Liver (tissue), 9 donors: ENCODE measurements around the gene C2orf66. TPM values are rescaled to one million over a fixed set of nuclear protein-coding genes. Genes with fewer than 3 reads are reported as not detected.

Experiments used
- DNase-seq: peaks from one replicate; pipeline ENCODE4 v3.0.0-alpha.2; 2017; ENCODE audit warnings: low spot score
- H3K27ac ChIP-seq, 2 donors: one replicate each; pipeline ENCODE4 v1.7.0; 2013; ENCODE audit warnings: inconsistent platforms in 2 of 2, low read length in 2 of 2, control low read depth in 1 of 2, low read depth in 1 of 2, mild to moderate bottlenecking in 1 of 2
- H3K27me3 ChIP-seq, 4 donors: one replicate each; pipeline versions ENCODE4 v1.6.1 to v1.7.0; 2013; ENCODE audit warnings: low read length in 3 of 4, inconsistent platforms in 1 of 4, mild to moderate bottlenecking in 1 of 4, moderate library complexity in 1 of 4; ENCODE audit not compliant: control insufficient read depth in 4 of 4, insufficient read depth in 4 of 4
- H3K36me3 ChIP-seq, 4 donors: one replicate each; pipeline versions ENCODE4 v1.6.1 to v1.7.0; 2013; ENCODE audit warnings: low read length in 3 of 4, mild to moderate bottlenecking in 3 of 4, low read depth in 1 of 4, moderate library complexity in 1 of 4; ENCODE audit not compliant: control insufficient read depth in 4 of 4, insufficient read depth in 3 of 4
- H3K4me1 ChIP-seq, 4 donors: one replicate each; pipeline versions ENCODE4 v1.6.1 to v1.7.0; 2013; ENCODE audit warnings: low read length in 3 of 4, mild to moderate bottlenecking in 3 of 4, moderate library complexity in 1 of 4; ENCODE audit not compliant: control insufficient read depth in 4 of 4, insufficient read depth in 4 of 4
- H3K4me3 ChIP-seq, 3 donors: one replicate each; pipeline versions ENCODE4 v1.6.1 to v1.7.0; 2013; ENCODE audit warnings: low read length in 3 of 3, control low read depth in 1 of 3, low read depth in 1 of 3, mild to moderate bottlenecking in 1 of 3
- H3K9ac ChIP-seq, 2 donors: one replicate each; pipeline ENCODE4 v1.7.0; 2013; ENCODE audit warnings: low read length in 2 of 2, mild to moderate bottlenecking in 2 of 2, moderate library complexity in 2 of 2, control low read depth in 1 of 2, low read depth in 1 of 2
- H3K9me3 ChIP-seq, 4 donors: one replicate each; pipeline versions ENCODE4 v1.6.1 to v1.7.0; 2013; ENCODE audit warnings: low read length in 3 of 4; ENCODE audit not compliant: control insufficient read depth in 4 of 4
- CTCF ChIP-seq: fragments of 150-350 bp; IDR thresholded peaks from 2 replicates; pipeline ENCODE4 v1.5.1; 2017; ENCODE audit warnings: improper control_type of control experiment, low read depth, low read length; ENCODE audit not compliant: missing input control
- EGR1 ChIP-seq, 2 donors: IDR thresholded peaks; 2 replicates each; pipeline ENCODE4 v1.6.1; 2016 to 2018; ENCODE audit warnings: antibody characterized with exemption in 2 of 2, low read depth in 2 of 2
- FOXA1 ChIP-seq: IDR thresholded peaks from 2 replicates; pipeline ENCODE4 v1.6.1; 2016; ENCODE audit warnings: antibody characterized with exemption
- FOXA2 ChIP-seq: IDR thresholded peaks from 2 replicates; pipeline ENCODE4 v1.6.1; 2016; ENCODE audit warnings: antibody characterized with exemption
- GABPA ChIP-seq, 2 donors: IDR thresholded peaks in 1 of 2; conservative IDR thresholded peaks in 1 of 2; 2 replicates each; pipeline ENCODE4 v1.6.1; 2016; ENCODE audit warnings: antibody characterized with exemption in 2 of 2, mild to moderate bottlenecking in 1 of 2, moderate library complexity in 1 of 2
- JUND ChIP-seq, 2 donors: IDR thresholded peaks; 2 replicates each; pipeline ENCODE4 v1.6.1; 2016; ENCODE audit warnings: antibody characterized with exemption in 2 of 2
- MAX ChIP-seq: IDR thresholded peaks from 2 replicates; pipeline ENCODE4 v1.6.1; 2016; ENCODE audit warnings: antibody characterized with exemption
- RAD21 ChIP-seq, 2 donors: IDR thresholded peaks; 2 replicates each; pipeline ENCODE4 v1.6.1; 2016; ENCODE audit warnings: antibody characterized with exemption in 2 of 2, mild to moderate bottlenecking in 2 of 2
- REST ChIP-seq: IDR thresholded peaks from 2 replicates; pipeline ENCODE4 v1.6.1; 2016; ENCODE audit warnings: antibody characterized with exemption, mild to moderate bottlenecking
- SP1 ChIP-seq: IDR thresholded peaks from 2 replicates; pipeline ENCODE4 v1.6.1; 2018; ENCODE audit warnings: antibody characterized with exemption, mild to moderate bottlenecking
- TAF1 ChIP-seq: conservative IDR thresholded peaks from 2 replicates; pipeline ENCODE4 v1.6.1; 2016; ENCODE audit warnings: antibody characterized with exemption, mild to moderate bottlenecking
- WGBS: extraction: QIAGEN DNeasy Blood & Tissue Kit; methylation state at CpG from one replicate; pipeline ENCODE4 v1.1.7; 2013; 5-methylcytosine and 5-hydroxymethylcytosine counted together
- polyA plus RNA-seq, 2 donors: library from polyadenylated mRNA; stranded (reverse) in 1 of 2; unstranded in 1 of 2; fragments of 200-250 nt in 1 of 2; fragments of >200 nt in 1 of 2; fragmentation: Nextera tagmentation in 1 of 2; extraction: Ambion mirVana in 1 of 2; gene quantifications; one replicate each; pipeline versions ENCODE4 v1.2.1 to v1.2.3, GENCODE V29; 2013 to 2015
- total RNA-seq, 2 donors: library from RNA; depleted of rRNA; stranded (reverse); fragments of >200 nt; gene quantifications; one replicate each; pipeline ENCODE4 v1.2.3, GENCODE V29; 2014
- TF ChIP-seq, protein P1 (sequence below): IDR thresholded peaks from 2 replicates; pipeline ENCODE4 v1.6.1; 2016; ENCODE audit warnings: antibody characterized with exemption
- TF ChIP-seq, protein P2 (sequence below): IDR thresholded peaks from 2 replicates; pipeline ENCODE4 v1.6.1; 2016; ENCODE audit warnings: antibody characterized with exemption
- donor health status: healthy.
- donor health status: healthy.
- donor health status: healthy.
- donor health status: healthy.
- donor health status: healthy.

C2orf66 gene
- total and polyA plus RNA-seq, 4 donors, result not detected

- DNase-seq, result no peak
- H3K9ac ChIP-seq, result no peak overlapping the region
These were observed 44.3 kb upstream of the C2orf66 start for GRCh38 chr2:196853301-196854087.

DNA sequence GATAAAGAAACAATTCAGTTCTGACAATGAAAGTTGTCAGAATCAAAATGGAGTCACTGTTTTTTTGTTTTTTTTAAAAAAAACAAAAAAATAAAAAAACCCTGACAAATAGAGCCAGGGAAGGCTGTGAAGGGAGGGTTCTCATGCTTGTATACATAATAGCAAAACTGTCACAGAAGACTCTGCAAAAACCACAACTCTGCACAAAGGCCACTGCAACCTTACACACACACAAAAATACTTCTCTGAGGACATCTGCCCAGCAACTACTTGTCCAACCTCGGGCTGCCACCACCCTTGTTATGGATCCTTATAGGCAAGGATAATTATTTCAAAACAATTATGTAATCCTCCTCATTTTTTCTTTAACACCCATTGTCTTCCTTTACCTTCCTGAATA lies 41.9 kb upstream of the C2orf66 start:
- H3K36me3 ChIP-seq, result no peaks in the 10 kb centered on the region
- TF ChIP-seq TAF1 (no peak), CTCF (no peak), REST (no peak), FOXA1 (no peak), RAD21 (IDR thresholded peaks at IDR 0.05) (no peak), SP1 (no peak), GABPA (IDR thresholded peaks at IDR 0.05 in 1 of 2, conservative IDR thresholded peaks at IDR 0.05 in 1 of 2) (no peak), JUND (IDR thresholded peaks at IDR 0.05) (no peak)
- TF ChIP-seq, protein P1, sequence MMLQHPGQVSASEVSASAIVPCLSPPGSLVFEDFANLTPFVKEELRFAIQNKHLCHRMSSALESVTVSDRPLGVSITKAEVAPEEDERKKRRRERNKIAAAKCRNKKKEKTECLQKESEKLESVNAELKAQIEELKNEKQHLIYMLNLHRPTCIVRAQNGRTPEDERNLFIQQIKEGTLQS, result no peak
- TF ChIP-seq, protein P2, sequence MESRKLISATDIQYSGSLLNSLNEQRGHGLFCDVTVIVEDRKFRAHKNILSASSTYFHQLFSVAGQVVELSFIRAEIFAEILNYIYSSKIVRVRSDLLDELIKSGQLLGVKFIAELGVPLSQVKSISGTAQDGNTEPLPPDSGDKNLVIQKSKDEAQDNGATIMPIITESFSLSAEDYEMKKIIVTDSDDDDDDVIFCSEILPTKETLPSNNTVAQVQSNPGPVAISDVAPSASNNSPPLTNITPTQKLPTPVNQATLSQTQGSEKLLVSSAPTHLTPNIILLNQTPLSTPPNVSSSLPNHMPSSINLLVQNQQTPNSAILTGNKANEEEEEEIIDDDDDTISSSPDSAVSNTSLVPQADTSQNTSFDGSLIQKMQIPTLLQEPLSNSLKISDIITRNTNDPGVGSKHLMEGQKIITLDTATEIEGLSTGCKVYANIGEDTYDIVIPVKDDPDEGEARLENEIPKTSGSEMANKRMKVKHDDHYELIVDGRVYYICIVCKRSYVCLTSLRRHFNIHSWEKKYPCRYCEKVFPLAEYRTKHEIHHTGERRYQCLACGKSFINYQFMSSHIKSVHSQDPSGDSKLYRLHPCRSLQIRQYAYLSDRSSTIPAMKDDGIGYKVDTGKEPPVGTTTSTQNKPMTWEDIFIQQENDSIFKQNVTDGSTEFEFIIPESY, result no peak
- no peaks in the 10 kb centered on the region for H3K4me1 ChIP-seq
- DNase-seq, result no peak
- H3K27ac ChIP-seq, result no peak overlapping the region
- H3K9me3 ChIP-seq, result no peaks in the 10 kb centered on the region
- H3K4me3 ChIP-seq, result no peak overlapping the region
- no peak overlapping the region for H3K9ac ChIP-seq
- H3K27me3 ChIP-seq, result no peaks in the 10 kb centered on the region
- WGBS, result 83% methylated on average over 1 of the region's 1 CpG

More at GRCh38 chr2:196853301-196854087, 44.3 kb upstream of the C2orf66 start:
- no peak overlapping the region for H3K27ac ChIP-seq
- H3K4me3 ChIP-seq, result no peak overlapping the region
- H3K9me3 ChIP-seq, result no peaks in the 10 kb centered on the region
- TF ChIP-seq TAF1, result no peak
- TF ChIP-seq SP1, result no peak
- TF ChIP-seq FOXA2, result no peak
- no peak for TF ChIP-seq MAX
- no peak for TF ChIP-seq EGR1 (IDR thresholded peaks at IDR 0.05; ENCODE audit: low read depth in 2 of 2)
- H3K36me3 ChIP-seq, result no peaks in the 10 kb centered on the region
- H3K4me1 ChIP-seq, result no peaks in the 10 kb centered on the region
- 76% methylated on average over 4 of the region's 4 CpGs for WGBS
- no peaks in the 10 kb centered on the region for H3K27me3 ChIP-seq
